ENCODE results near the gene STMN3.

- TF ChIP-seq CTCF (IDR thresholded peaks at IDR 0.05; ENCODE audit: insufficient read depth, low read length, poor library complexity, severe bottlenecking) = no peak
- TF ChIP-seq EZH2phosphoT487 (conservative IDR thresholded peaks at IDR 0.05; ENCODE audit: low read length) = no peak
These were observed 26.6 kb downstream of the STMN3 start, which contains the start of gene GMEB2 for GRCh38 chr20:63626424-63627128.
